GM12875 (cell line): Measurements from ENCODE around the gene C1orf167.
A peak's percentile ranks its signal among the peaks of the same experiment; 100 is the strongest.

Experiments used
- H3K4me3 ChIP-seq: one replicate; pipeline ENCODE4 v1.5.1; 2011; ENCODE audit warnings: low read depth, low read length, control low read depth
- CTCF ChIP-seq: IDR thresholded peaks from 2 replicates; pipeline ENCODE4 v1.5.1; 2011; ENCODE audit warnings: low read depth, mild to moderate bottlenecking, control low read depth, inconsistent platforms, low read length, moderate library complexity, borderline replicate concordance; ENCODE audit not compliant: insufficient read depth

The C1orf167 gene

DNA sequence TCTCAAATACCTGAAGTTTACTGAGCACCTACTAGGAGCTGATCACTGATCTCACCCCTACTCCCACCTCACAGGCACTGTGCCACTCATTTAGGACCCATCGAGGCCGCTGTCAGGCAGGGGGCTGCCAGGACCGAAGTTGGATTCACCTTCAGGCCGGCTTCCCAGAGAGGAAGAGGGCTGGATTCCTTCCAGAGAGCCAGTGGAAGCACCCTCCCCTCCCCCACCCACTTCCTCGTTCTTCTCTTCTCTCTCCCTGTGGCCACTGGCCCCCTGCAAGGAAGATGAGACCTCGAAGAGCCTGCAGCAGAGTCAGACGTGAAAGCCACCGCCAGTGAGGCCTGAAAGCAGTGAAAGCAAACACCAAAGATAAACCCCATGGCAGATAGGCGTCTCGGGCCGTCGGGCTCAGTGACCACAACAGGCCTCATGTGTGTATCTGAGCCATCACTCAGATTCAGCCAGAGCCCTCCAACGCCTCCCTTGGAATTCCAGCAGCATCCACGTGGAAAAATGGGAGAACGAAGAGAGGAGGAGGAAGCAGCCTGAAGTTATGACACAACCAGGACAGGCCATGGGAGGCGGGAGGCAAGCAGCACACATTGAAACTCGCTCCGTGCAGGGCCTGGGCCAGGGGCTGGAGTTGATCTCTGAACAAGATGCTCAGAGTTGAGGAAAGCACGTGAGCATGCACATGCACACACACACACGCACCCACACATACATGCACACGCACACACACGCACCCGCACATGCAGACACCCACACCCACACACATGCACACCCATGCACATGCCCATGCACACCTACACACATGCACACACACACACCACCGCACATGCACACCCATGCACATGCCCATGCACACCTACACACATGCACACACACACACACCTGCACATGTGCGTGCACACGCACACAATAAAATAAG is 32.2 kb upstream of the C1orf167 start:
- no peak overlapping the region for H3K4me3 ChIP-seq
- TF ChIP-seq CTCF: no peak

DNA sequence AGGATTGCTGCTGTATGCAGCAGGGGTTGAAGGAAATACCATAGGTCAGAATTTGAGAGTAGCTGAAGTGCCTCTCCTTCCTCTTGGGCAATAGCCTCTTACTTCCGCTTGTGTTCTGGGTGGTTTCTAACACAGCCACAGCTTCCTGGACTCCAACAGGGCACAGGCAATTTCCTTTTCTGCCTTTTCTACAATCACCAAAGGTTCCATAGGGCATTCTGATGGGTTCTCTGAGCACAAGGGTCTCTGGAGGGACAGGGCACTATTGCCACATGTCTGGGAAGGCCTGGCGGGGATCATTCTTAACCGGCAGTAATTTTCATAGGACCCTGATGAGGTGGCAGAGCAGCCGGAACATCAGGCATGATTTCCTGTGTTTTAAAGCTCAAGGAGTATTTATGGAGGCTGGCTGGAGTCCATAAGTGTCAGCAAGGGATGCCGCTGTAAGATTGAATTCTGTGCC is 31.5 kb upstream of the C1orf167 start:
- no peak for TF ChIP-seq CTCF
- no peak overlapping the region for H3K4me3 ChIP-seq

DNA sequence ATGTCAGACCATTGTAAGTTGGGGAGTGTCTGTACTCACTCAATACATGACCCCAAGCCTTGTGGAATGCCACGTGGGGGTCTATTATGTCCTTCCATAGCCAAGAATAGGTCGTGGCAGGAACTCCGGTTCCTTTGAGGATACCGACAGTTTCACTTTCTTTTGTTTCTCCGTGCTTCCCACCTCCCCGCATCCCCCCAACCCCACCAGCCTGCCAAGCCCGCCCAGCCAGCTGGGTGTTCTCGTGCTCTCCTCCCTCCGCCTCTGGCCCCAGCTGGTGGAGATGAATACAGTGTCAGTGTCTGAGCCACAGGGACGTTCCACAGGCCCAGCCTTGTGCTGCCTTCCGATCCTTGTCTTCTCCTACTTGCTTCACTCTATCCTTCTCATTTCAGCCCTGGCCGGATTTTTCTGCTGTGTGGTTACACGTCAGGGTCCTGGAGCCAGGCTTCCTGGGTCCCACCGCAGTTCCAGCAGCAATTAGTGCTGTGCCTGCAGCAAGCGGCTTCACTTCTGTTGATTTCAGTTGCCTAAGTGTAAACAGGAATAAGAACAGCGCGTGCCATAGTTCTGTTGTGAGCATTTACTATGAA is 30.2 kb upstream of the C1orf167 start:
- no peak overlapping the region for H3K4me3 ChIP-seq
- TF ChIP-seq CTCF: no peak

- TF ChIP-seq CTCF: no peak
- H3K4me3 ChIP-seq: no peak overlapping the region
Measured at GRCh38 chr1:11733306-11733705, 28.7 kb upstream of the C1orf167 start.

GRCh38 chr1:11735531-11735853 is 26.5 kb upstream of the C1orf167 start:
- H3K4me3 ChIP-seq: no peak overlapping the region
- TF ChIP-seq CTCF: no peak

DNA sequence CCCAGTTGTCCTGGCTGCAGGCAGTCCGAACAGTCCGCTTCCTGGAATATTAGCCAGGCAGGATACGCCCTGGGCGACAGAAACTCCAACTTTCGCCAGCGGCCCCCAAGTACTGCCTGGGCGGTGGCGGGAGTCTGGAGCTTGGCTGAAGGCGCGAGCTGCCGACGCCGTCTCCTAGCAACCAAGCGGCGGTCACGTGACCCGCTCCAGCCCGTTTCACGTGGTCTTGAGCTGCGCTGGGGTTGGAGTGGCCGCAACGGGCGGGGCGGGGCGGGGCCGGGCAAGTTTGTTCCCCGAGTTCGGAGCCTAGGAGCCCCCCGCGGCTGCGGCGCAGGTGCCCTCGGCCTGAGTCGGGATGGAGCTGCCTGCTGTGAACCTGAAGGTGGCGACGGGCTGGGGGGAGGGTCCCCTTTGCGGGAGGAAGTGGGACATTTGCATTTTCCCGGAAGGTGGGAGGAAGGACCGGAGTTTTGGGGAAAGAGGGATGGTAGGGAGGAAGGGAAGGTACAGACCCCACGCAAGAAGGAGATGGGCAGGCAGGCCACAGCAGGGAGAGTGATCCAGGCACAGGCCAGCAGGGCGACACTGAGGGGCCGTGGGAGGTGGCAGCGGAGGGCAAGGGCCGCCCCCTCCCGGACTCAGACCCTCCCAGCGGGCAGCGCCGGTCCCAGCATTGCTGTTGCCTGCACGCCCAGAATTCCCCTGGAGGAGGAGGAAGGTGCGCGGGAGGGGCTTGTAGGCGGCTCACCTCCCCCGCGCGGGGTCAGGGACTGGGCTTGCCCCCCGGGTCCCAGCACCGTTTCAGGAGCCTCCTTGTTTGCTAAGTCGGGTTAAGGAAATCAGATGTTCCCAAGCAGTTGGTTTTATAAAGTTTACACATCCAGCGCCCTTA is 25.9 kb upstream of the C1orf167 start, which contains the start of gene AGTRAP:
TSS of gene AGTRAP (plus strand) at position 283 of the 892 bp plus-strand sequence. CDS start at position 356, 73 bp downstream.
- TF ChIP-seq CTCF: 0 out of 2 replicates have a peak, but pooled peaks have one; percentile 9
- peak within 1 kb of the TSS; percentile 66 for H3K4me3 ChIP-seq
